Adrenal gland (tissue), 5 donors: Measurements from ENCODE around the gene OCEL1.

Experiments
- CTCF ChIP-seq, 6 experiments: fragments of 450-650 bp in 4 of 6; fragments of 200-600 bp in 2 of 6; sonication (generic) in 1 of 6; IDR thresholded peaks; 1 replicate in 5 of 6; 2 replicates in 1 of 6; pipeline versions ENCODE4 v1.5.1 to v1.8.0; 2016 to 2021; ENCODE audit warnings: antibody characterized with exemption in 6 of 6, mild to moderate bottlenecking in 2 of 6, moderate library complexity in 1 of 6
- POLR2A ChIP-seq, 2 donors: fragments of 450-650 bp; IDR thresholded peaks; one replicate each; pipeline ENCODE4 v1.6.1; 2017; ENCODE audit warnings: antibody characterized with exemption in 2 of 2, mild to moderate bottlenecking in 2 of 2, moderate library complexity in 1 of 2
- donor health status: DM: no; HTN: no; CAD: no.

DNA sequence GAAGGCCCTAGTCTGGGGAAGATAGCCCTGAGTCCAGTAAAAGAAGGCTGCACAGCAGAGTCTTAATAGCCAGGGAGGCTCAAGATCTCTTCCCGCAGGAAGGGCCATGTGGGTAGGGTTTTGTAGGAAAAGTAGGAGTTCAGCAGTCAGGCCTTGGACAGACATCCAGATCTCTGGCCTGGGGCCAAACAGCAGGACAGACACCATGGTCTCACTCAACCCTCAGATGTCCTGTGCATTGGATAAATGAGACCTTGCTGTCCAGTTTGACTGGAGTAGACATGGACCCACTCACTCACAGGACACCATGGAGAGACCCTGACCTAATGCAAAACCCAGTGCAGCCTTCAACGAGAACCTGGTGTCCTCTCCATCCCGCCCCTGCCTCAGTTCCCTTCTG, 3.9 kb downstream of the OCEL1 start:
- TF ChIP-seq CTCF (IDR thresholded peaks at IDR 0.05) (no peak), POLR2A (IDR thresholded peaks at IDR 0.05) (no peak)
